K562 (cell line): ENCODE data around the gene DENND2C. TPM values are rescaled to one million over a fixed set of nuclear protein-coding genes. Genes with fewer than 3 reads are reported as not detected.
A peak's percentile ranks its signal among the peaks of the same experiment; 100 is the strongest.

Source experiments
- BCL6 ChIP-seq: fragments of 250-450 bp; sonication (Bioruptor Pico); IDR thresholded peaks from 2 replicates; pipeline ENCODE4 v1.4.0; 2020
- CBX2 ChIP-seq: fragments of 200-600 bp; sonication (generic); IDR thresholded peaks from one replicate; pipeline ENCODE4 v1.6.1; 2012; ENCODE audit warnings: mild to moderate bottlenecking, low read length, inconsistent platforms; ENCODE audit not compliant: insufficient read depth, poor library complexity, severe bottlenecking
- NR2C1 ChIP-seq, 2 experiments: fragments of 450-650 bp; IDR thresholded peaks; 2 replicates each; pipeline ENCODE4 v1.6.1; 2017; ENCODE audit warnings: mild to moderate bottlenecking in 2 of 2, antibody characterized with exemption in 1 of 2, inconsistent platforms in 1 of 2, missing compliant biosample characterization in 1 of 2, missing genetic modification characterization in 1 of 2
- PHB2 ChIP-seq: fragments of 450-650 bp; IDR thresholded peaks from 2 replicates; pipeline ENCODE4 v1.6.1; 2017; ENCODE audit warnings: low read depth
- PHF20 ChIP-seq: fragments of 450-650 bp; IDR thresholded peaks from 2 replicates; pipeline ENCODE4 v1.6.1; 2018; ENCODE audit not compliant: partially characterized antibody
- POLR2A ChIP-seq: fragments of 450-650 bp; conservative IDR thresholded peaks from 2 replicates; pipeline ENCODE4 v1.6.1; 2016
- POLR2AphosphoS2 ChIP-seq: IDR thresholded peaks from 2 replicates; pipeline ENCODE4 v1.6.1; 2012; ENCODE audit warnings: low read length, improper control_type of control experiment
- RNF2 ChIP-seq: sonication (generic); IDR thresholded peaks from 2 replicates; pipeline ENCODE4 v1.6.1; 2016
- TGIF2 ChIP-seq: sonication (generic); formaldehyde crosslinking; IDR thresholded peaks from 2 replicates; pipeline ENCODE4 v1.8.1; 2022; ENCODE audit warnings: mild to moderate bottlenecking, missing genetic modification reagents, moderate library complexity
- XRCC3 ChIP-seq: fragments of 450-650 bp; IDR thresholded peaks from 2 replicates; pipeline ENCODE4 v1.6.1; 2017; ENCODE audit warnings: mild to moderate bottlenecking, moderate library complexity
- ZNF140 ChIP-seq: fragments of 250-450 bp; sonication (Bioruptor Pico); IDR thresholded peaks from 2 replicates; pipeline ENCODE4 v1.8.0; 2021; ENCODE audit warnings: moderate library complexity, mild to moderate bottlenecking, inconsistent platforms
- ZNF253 ChIP-seq: fragments of 250-450 bp; sonication (Bioruptor Pico); conservative IDR thresholded peaks from 2 replicates; pipeline ENCODE4 v1.6.1; 2021; ENCODE audit warnings: mild to moderate bottlenecking
- ZNF347 ChIP-seq: fragments of 450-650 bp; formaldehyde crosslinking; IDR thresholded peaks from 2 replicates; pipeline ENCODE4 v1.4.0; 2020; ENCODE audit warnings: low read depth, mild to moderate bottlenecking, moderate library complexity
- polyA plus RNA-seq, 8 experiments: library from polyadenylated mRNA; depleted of rRNA in 4 of 8; stranded (reverse) in 5 of 8; unstranded in 3 of 8; fragments of >200 nt; fragmentation: Nextera tagmentation in 2 of 8; fragmentation: Illumina TruSeq in 1 of 8; extraction: Ambion mirVana in 2 of 8; extraction: Trizol in 1 of 8; gene quantifications; 2 replicates each; pipeline versions ENCODE4 v1.2.1 to v1.2.3, GENCODE V29; 2011 to 2014; ENCODE audit warnings: inconsistent platforms in 1 of 8, missing spikeins in 1 of 8
- total RNA-seq, 7 experiments: library from RNA; depleted of rRNA in 6 of 7; stranded (reverse); fragments of >200 nt in 6 of 7; fragmentation: Illumina TruSeq in 2 of 7; extraction: Trizol in 2 of 7; gene quantifications; 2 replicates each; pipeline versions ENCODE4 v1.2.1 to v1.2.3, GENCODE V29; 2011 to 2021; ENCODE audit warnings: low replicate concordance in 1 of 7
- TF ChIP-seq, protein P1 (sequence below): fragments of 450-650 bp; IDR thresholded peaks from 2 replicates; pipeline ENCODE4 v1.6.1; 2016; ENCODE audit warnings: low read depth, mild to moderate bottlenecking, moderate library complexity
- TF ChIP-seq, protein P2 (sequence below): sonication (generic); formaldehyde crosslinking; IDR thresholded peaks from 2 replicates; pipeline ENCODE4 v1.8.0; 2022; ENCODE audit warnings: mild to moderate bottlenecking, missing genetic modification reagents
- TF ChIP-seq, protein P3 (sequence below): fragments of 150-350 bp; IDR thresholded peaks from 2 replicates; pipeline ENCODE4 v1.6.1; 2014; ENCODE audit warnings: low read depth, mild to moderate bottlenecking, low read length, borderline replicate concordance
- TF ChIP-seq, protein P4 (sequence below): fragments of 450-650 bp; IDR thresholded peaks from 2 replicates; pipeline ENCODE4 v1.6.1; 2016; ENCODE audit warnings: missing biosample characterization, missing genetic modification characterization
- TF ChIP-seq, protein P5 (sequence below): fragments of 250-450 bp; sonication (Bioruptor Pico); IDR thresholded peaks from 2 replicates; pipeline ENCODE4 v1.8.0; 2022; ENCODE audit warnings: moderate library complexity, mild to moderate bottlenecking, inconsistent platforms
- TF ChIP-seq, protein P6 (sequence below): sonication (generic); formaldehyde crosslinking; IDR thresholded peaks from 2 replicates; pipeline ENCODE4 v1.8.1; 2022; ENCODE audit warnings: missing genetic modification reagents

DENND2C gene
- total and polyA plus RNA-seq, 9 of the 15 experiments (the other 6 are each of a cell fraction or from before 2014, with no cell fraction given), result 0.03 to 0.25 (median 0.14) TPM

DNA sequence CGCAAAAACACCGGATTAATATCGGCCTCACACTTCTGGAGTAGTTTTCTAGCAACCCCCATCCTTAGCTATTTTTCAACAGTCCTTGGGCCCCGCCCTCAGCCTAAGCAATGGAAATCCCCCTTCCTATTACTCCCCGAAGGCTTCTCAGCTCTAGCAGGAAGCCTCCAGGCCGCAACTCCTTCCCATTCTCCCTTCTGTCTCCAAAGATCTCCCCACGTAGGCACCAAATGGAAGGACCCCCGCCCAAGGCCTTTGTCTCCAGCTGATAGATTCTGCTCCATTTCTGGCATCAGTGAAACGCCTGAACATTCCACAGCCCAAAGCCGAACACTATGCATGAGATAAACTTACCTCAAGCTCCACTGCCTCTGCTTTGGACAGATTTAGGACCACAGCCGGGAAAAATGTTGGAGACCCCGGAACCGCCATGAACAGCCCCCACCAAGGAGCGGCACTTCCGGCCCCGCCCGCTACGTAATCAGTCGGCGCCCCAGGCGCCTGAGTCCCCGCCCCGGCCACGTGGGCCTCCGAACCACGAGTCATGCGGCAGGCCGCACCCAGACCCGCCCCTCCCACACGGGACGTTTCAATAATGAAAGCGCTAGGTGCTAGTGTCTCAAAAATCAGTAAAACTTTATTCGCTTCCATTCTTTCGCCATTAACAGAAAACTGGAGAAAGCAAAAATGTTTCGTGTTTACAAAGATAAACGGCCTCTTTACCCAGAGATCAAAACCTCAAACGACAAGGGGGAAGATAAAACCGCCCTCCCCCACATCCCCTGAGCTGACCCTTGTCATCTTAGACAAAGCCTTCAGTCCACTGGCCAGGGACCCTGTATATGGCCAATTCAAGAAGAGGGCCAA is 46.7 kb upstream of the DENND2C start, which contains the start of gene NRAS (continued):
- TF ChIP-seq, protein P1, sequence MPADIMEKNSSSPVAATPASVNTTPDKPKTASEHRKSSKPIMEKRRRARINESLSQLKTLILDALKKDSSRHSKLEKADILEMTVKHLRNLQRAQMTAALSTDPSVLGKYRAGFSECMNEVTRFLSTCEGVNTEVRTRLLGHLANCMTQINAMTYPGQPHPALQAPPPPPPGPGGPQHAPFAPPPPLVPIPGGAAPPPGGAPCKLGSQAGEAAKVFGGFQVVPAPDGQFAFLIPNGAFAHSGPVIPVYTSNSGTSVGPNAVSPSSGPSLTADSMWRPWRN, result peak; percentile 79; the same call in 1 of the 2 replicates
- TF ChIP-seq CBX2 (no peak), ZNF140 (CRISPR knock-in tag) (no peak), PHF20 (peak; percentile 97), RNF2 (peak; percentile 44; the same call in 1 of the 2 replicates), TGIF2 (no peak; the same call in 1 of the 2 replicates), PHB2 (no peak), ZNF253 (CRISPR knock-in tag) (peak; percentile 22; the same call in 1 of the 2 replicates), POLR2A (peak; percentile 93), BCL6 (CRISPR knock-in tag) (no peak), NR2C1 (IDR thresholded peaks at IDR 0.05) (0 out of 2 replicates have a peak, but pooled peaks have one; percentile 10), NR2C1 (tag; IDR thresholded peaks at IDR 0.05) (no peak), ZNF347 (no peak), XRCC3 (no peak), POLR2AphosphoS2 (peak; percentile 99)
- TF ChIP-seq, protein P2, sequence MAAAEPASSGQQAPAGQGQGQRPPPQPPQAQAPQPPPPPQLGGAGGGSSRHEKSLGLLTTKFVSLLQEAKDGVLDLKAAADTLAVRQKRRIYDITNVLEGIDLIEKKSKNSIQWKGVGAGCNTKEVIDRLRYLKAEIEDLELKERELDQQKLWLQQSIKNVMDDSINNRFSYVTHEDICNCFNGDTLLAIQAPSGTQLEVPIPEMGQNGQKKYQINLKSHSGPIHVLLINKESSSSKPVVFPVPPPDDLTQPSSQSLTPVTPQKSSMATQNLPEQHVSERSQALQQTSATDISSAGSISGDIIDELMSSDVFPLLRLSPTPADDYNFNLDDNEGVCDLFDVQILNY, result no peak
- TF ChIP-seq, protein P3, sequence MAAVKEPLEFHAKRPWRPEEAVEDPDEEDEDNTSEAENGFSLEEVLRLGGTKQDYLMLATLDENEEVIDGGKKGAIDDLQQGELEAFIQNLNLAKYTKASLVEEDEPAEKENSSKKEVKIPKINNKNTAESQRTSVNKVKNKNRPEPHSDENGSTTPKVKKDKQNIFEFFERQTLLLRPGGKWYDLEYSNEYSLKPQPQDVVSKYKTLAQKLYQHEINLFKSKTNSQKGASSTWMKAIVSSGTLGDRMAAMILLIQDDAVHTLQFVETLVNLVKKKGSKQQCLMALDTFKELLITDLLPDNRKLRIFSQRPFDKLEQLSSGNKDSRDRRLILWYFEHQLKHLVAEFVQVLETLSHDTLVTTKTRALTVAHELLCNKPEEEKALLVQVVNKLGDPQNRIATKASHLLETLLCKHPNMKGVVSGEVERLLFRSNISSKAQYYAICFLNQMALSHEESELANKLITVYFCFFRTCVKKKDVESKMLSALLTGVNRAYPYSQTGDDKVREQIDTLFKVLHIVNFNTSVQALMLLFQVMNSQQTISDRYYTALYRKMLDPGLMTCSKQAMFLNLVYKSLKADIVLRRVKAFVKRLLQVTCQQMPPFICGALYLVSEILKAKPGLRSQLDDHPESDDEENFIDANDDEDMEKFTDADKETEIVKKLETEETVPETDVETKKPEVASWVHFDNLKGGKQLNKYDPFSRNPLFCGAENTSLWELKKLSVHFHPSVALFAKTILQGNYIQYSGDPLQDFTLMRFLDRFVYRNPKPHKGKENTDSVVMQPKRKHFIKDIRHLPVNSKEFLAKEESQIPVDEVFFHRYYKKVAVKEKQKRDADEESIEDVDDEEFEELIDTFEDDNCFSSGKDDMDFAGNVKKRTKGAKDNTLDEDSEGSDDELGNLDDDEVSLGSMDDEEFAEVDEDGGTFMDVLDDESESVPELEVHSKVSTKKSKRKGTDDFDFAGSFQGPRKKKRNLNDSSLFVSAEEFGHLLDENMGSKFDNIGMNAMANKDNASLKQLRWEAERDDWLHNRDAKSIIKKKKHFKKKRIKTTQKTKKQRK, result no peak
- TF ChIP-seq, protein P4, sequence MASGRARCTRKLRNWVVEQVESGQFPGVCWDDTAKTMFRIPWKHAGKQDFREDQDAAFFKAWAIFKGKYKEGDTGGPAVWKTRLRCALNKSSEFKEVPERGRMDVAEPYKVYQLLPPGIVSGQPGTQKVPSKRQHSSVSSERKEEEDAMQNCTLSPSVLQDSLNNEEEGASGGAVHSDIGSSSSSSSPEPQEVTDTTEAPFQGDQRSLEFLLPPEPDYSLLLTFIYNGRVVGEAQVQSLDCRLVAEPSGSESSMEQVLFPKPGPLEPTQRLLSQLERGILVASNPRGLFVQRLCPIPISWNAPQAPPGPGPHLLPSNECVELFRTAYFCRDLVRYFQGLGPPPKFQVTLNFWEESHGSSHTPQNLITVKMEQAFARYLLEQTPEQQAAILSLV (tag), result no peak
- TF ChIP-seq, protein P5, sequence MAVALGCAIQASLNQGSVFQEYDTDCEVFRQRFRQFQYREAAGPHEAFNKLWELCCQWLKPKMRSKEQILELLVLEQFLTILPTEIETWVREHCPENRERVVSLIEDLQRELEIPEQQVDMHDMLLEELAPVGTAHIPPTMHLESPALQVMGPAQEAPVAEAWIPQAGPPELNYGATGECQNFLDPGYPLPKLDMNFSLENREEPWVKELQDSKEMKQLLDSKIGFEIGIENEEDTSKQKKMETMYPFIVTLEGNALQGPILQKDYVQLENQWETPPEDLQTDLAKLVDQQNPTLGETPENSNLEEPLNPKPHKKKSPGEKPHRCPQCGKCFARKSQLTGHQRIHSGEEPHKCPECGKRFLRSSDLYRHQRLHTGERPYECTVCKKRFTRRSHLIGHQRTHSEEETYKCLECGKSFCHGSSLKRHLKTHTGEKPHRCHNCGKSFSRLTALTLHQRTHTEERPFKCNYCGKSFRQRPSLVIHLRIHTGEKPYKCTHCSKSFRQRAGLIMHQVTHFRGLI (CRISPR knock-in tag), result no peak
- TF ChIP-seq, protein P6, sequence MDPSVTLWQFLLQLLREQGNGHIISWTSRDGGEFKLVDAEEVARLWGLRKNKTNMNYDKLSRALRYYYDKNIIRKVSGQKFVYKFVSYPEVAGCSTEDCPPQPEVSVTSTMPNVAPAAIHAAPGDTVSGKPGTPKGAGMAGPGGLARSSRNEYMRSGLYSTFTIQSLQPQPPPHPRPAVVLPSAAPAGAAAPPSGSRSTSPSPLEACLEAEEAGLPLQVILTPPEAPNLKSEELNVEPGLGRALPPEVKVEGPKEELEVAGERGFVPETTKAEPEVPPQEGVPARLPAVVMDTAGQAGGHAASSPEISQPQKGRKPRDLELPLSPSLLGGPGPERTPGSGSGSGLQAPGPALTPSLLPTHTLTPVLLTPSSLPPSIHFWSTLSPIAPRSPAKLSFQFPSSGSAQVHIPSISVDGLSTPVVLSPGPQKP (CRISPR knock-in tag), result no peak
